Measurements from ENCODE around the gene GPC5. TPM values are rescaled to one million over a fixed set of nuclear protein-coding genes. Genes with fewer than 3 reads are reported as not detected.

Gene GPC5
- total and polyA plus RNA-seq, 3 experiments from 2014 or later = 0.08 to 0.39 (median 0.13) TPM

DNA sequence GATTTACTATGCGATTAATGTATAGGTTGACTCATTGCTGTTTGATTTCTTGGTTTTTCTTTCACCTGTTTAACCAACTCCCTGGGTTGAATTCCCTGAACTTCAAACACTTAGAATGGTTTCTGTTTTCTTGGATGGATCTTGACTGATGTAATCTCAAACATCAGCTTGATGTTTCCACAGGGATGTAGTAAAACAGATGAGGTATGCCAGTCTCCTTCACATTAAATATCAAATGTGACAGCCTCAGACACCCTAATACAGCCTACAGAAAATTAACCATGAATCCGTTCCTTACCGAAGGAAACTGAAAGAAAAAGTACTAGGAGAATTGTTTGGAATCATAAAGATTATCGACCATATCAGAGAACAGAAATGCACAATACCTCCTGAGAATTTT is 631.2 kb downstream of the GPC5 start:
- CTCF ChIA-PET = no interaction called here
- peaks cover 2 to 16% (median 8%) of the 10 kb centered on the region in 5 donors for H3K9me3 Mint-ChIP-seq
- no peak overlapping the region for H3K4me3 ChIP-seq (ENCODE audit: low read length)
- no peak overlapping the region for H3K27ac ChIP-seq (ENCODE audit: low read depth, low read length)
- POLR2A ChIA-PET = no interaction called here
- H3K4me1 ChIP-seq (ENCODE audit: insufficient read depth, low read length) = no peaks in the 10 kb centered on the region
- no peaks in the 10 kb centered on the region for H3K27me3 ChIP-seq (ENCODE audit: insufficient read depth, low read length, poor library complexity, severe bottlenecking)
- DNase-seq = no peak
- H3K27me3 Mint-ChIP-seq = no peaks in the 10 kb centered on the region
- no peaks in the 10 kb centered on the region for H3K4me1 Mint-ChIP-seq
- no peaks in the 10 kb centered on the region for H3K36me3 Mint-ChIP-seq
- H3K27ac Mint-ChIP-seq = no peak overlapping the region
- H3K4me3 Mint-ChIP-seq = no peak overlapping the region
- no peaks in the 10 kb centered on the region for H3K9me3 ChIP-seq (ENCODE audit: low read length)
- no peaks in the 10 kb centered on the region for H3K36me3 ChIP-seq (ENCODE audit: insufficient read depth, low read length)

DNA sequence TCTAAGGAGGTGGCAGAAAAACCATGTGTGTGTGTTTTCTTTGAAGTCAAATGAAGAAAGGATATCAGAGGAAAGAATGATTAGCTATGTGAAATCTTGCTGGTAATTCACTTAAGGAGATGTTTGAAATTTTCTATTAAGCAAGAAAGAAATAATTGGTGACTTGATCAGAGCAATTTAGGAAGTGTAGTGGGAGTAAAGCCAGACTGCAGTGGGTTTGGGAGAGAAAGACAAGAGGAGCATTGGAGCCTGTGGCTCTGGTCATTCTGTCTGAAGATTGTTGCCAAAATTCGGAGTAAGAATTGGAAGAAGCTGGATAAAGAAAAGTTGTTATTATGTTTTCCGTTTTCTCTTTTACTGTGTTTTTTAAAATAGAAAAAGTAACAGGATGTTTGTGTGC is 640.5 kb downstream of the GPC5 start:
- POLR2A ChIA-PET = no interaction called here
- H3K9me3 Mint-ChIP-seq = peaks cover 0 to 10% (median 0%) of the 10 kb centered on the region in 5 donors
- no peaks in the 10 kb centered on the region for H3K36me3 ChIP-seq (ENCODE audit: insufficient read depth, low read length)
- no peaks in the 10 kb centered on the region for H3K27me3 Mint-ChIP-seq
- no peak overlapping the region for H3K27ac ChIP-seq (ENCODE audit: low read depth, low read length)
- no peak overlapping the region for H3K27ac Mint-ChIP-seq
- H3K4me1 ChIP-seq (ENCODE audit: insufficient read depth, low read length) = no peaks in the 10 kb centered on the region
- H3K4me3 Mint-ChIP-seq = no peak overlapping the region
- H3K36me3 Mint-ChIP-seq = no peaks in the 10 kb centered on the region
- CTCF ChIA-PET = no interaction called here
- H3K27me3 ChIP-seq (ENCODE audit: insufficient read depth, low read length, poor library complexity, severe bottlenecking) = no peaks in the 10 kb centered on the region
- no peaks in the 10 kb centered on the region for H3K9me3 ChIP-seq (ENCODE audit: low read length)
- H3K4me1 Mint-ChIP-seq = no peaks in the 10 kb centered on the region
- DNase-seq = no peak
- no peak overlapping the region for H3K4me3 ChIP-seq (ENCODE audit: low read length)

DNA sequence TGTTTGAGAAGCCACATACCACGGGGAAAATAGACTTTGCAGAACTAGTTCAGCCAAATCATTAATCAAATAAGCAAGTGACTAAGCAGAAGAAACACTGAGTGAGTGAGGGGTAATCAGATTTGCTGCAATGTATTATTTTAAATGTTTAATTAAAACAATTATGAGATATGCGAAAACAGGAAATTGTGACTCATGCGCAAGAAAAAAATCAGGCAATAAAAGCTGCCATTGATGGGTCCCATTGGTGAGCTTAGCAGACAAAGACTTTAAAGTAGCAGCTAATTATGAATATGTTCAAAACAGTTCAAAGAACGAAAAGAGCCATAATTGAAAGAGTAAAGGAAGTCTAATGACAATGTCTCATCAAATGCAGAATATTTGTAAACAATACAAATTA is 644.1 kb downstream of the GPC5 start:
- Histone ChIP-seq H3K9me3 (ENCODE audit: low read length) (no peaks in the 10 kb centered on the region), H3K36me3 (ENCODE audit: insufficient read depth, low read length) (no peaks in the 10 kb centered on the region), H3K4me3 (ENCODE audit: low read length) (no peak overlapping the region), H3K27me3 (ENCODE audit: insufficient read depth, low read length, poor library complexity, severe bottlenecking) (no peaks in the 10 kb centered on the region), H3K4me1 (ENCODE audit: insufficient read depth, low read length) (no peaks in the 10 kb centered on the region), H3K27ac (ENCODE audit: low read depth, low read length) (no peak overlapping the region)
- H3K27ac Mint-ChIP-seq = no peak overlapping the region
- no peaks in the 10 kb centered on the region for H3K36me3 Mint-ChIP-seq
- no peaks in the 10 kb centered on the region for H3K27me3 Mint-ChIP-seq
- peaks cover 0 to 6% (median 0%) of the 10 kb centered on the region in 5 donors for H3K9me3 Mint-ChIP-seq
- ChIA-PET CTCF (no interaction called here), POLR2A (no interaction called here)
- no peak for DNase-seq
- no peaks in the 10 kb centered on the region for H3K4me1 Mint-ChIP-seq
- no peak overlapping the region for H3K4me3 Mint-ChIP-seq

DNA sequence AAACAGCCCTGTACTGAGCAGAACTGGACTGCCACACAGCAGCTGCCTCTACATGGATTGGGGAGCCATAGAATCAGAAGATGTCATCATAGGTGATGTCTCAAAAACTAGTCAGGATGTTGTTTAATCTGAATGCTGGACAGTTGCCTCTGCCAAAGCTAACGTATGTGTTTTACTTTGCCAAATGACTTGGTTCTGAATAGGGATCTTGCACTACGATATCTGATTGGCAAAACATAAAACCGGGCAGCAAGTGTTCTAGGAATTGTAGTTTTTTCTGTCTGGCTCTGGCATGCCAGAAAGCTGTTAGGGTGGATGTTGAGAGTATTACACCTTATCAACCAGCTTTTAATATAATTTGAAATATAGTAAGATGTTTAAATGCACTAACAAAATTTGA is 645.9 kb downstream of the GPC5 start:
- H3K4me3 Mint-ChIP-seq = no peak overlapping the region
- H3K27me3 Mint-ChIP-seq = no peaks in the 10 kb centered on the region
- DNase-seq = no peak
- H3K4me1 Mint-ChIP-seq = no peaks in the 10 kb centered on the region
- POLR2A ChIA-PET = no interaction called here
- Histone ChIP-seq H3K27me3 (ENCODE audit: insufficient read depth, low read length, poor library complexity, severe bottlenecking) (no peaks in the 10 kb centered on the region), H3K4me3 (ENCODE audit: low read length) (no peak overlapping the region), H3K36me3 (ENCODE audit: insufficient read depth, low read length) (no peaks in the 10 kb centered on the region), H3K4me1 (ENCODE audit: insufficient read depth, low read length) (no peaks in the 10 kb centered on the region), H3K27ac (ENCODE audit: low read depth, low read length) (no peak overlapping the region), H3K9me3 (ENCODE audit: low read length) (no peaks in the 10 kb centered on the region)
- no peaks in the 10 kb centered on the region for H3K36me3 Mint-ChIP-seq
- CTCF ChIA-PET = no interaction called here
- no peak overlapping the region for H3K27ac Mint-ChIP-seq
- H3K9me3 Mint-ChIP-seq = peaks cover 0 to 12% (median 6%) of the 10 kb centered on the region in 5 donors

DNA sequence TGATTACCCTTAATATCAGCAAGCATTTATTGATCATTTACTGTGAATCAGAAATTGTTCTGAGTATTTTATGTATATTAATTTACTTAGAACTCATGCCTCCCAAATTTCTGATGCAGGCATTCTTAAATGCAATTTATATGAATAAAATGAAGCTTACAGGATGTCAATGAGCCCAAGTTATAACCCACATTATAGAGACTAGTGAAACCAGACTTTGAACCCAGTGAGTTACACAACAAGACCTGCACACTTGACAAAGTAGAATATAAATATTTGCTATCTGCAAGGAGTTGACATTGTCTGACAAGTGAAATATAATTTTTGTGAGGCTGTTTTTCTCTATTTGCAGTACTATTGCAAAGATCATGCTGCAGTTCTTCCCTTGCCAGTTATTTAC is 656.0 kb downstream of the GPC5 start:
- H3K4me1 ChIP-seq (ENCODE audit: insufficient read depth, low read length) = no peaks in the 10 kb centered on the region
- Mint-ChIP-seq H3K36me3 (no peaks in the 10 kb centered on the region), H3K4me3 (no peak overlapping the region), H3K4me1 (no peaks in the 10 kb centered on the region), H3K27me3 (no peaks in the 10 kb centered on the region), H3K9me3 (peaks cover 0 to 34% (median 11%) of the 10 kb centered on the region in 5 donors), H3K27ac (no peak overlapping the region)
- no peak overlapping the region for H3K4me3 ChIP-seq (ENCODE audit: low read length)
- DNase-seq = no peak
- no peak overlapping the region for H3K27ac ChIP-seq (ENCODE audit: low read depth, low read length)
- ChIA-PET CTCF (no interaction called here), POLR2A (no interaction called here)
- no peaks in the 10 kb centered on the region for H3K9me3 ChIP-seq (ENCODE audit: low read length)
- no peaks in the 10 kb centered on the region for H3K36me3 ChIP-seq (ENCODE audit: insufficient read depth, low read length)
- H3K27me3 ChIP-seq (ENCODE audit: insufficient read depth, low read length, poor library complexity, severe bottlenecking) = no peaks in the 10 kb centered on the region

DNA sequence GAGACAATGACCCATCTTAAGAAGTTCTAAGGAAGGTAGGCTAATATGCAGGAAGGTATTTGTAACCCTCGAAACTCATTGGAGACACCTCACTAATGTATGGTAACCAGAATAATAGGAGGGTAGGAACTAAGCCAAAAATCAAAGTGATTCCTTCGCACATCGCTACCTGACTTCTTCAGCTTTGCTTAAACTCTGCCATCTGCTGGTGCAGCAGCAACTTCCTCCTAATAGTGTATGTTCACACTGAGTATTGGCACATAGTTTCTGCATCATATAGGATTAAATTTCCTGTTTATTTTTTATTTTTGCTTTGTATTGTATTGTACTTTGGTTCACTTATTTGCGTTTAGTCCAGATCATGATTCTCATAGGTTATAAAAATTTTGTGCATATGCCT is 676.2 kb downstream of the GPC5 start:
- Histone ChIP-seq H3K27me3 (ENCODE audit: insufficient read depth, low read length, poor library complexity, severe bottlenecking) (no peaks in the 10 kb centered on the region), H3K4me1 (ENCODE audit: insufficient read depth, low read length) (no peaks in the 10 kb centered on the region), H3K4me3 (ENCODE audit: low read length) (no peak overlapping the region), H3K9me3 (ENCODE audit: low read length) (no peaks in the 10 kb centered on the region), H3K36me3 (ENCODE audit: insufficient read depth, low read length) (no peaks in the 10 kb centered on the region), H3K27ac (ENCODE audit: low read depth, low read length) (no peak overlapping the region)
- H3K9me3 Mint-ChIP-seq = peaks cover 0 to 6% (median 2%) of the 10 kb centered on the region in 5 donors
- H3K27ac Mint-ChIP-seq = no peak overlapping the region
- ChIA-PET POLR2A (no interaction called here), CTCF (no interaction called here)
- DNase-seq = no peak
- H3K4me1 Mint-ChIP-seq = no peaks in the 10 kb centered on the region
- no peak overlapping the region for H3K4me3 Mint-ChIP-seq
- no peaks in the 10 kb centered on the region for H3K27me3 Mint-ChIP-seq
- no peaks in the 10 kb centered on the region for H3K36me3 Mint-ChIP-seq

DNA sequence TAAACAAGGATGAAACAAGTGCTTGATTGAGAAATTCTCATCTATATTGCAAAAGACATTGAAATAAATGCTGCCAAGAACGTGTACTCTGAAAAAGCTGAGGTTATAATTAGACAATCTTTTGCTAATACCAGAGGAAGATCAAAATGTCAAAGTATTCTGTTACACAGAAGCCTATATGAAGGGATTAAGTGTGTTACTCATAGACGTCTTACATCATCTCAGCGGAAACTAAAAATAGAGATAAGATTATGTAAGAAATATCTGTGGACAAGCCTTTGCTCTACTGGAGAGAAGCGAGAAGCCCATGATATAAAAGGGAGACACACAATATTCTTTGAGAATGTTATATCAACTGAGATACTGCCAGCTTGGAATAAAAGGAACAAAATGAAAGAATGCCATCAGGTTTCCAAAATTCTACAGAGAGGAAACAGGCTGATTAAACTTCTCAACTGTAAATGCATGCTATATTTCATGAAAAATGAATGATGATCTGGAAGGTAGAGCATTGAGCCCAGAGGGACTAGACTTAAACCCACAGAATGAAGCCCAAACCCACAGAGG is 699.0 kb downstream of the GPC5 start:
- Histone ChIP-seq H3K36me3 (ENCODE audit: insufficient read depth, low read length) (no peaks in the 10 kb centered on the region), H3K27me3 (ENCODE audit: insufficient read depth, low read length, poor library complexity, severe bottlenecking) (no peaks in the 10 kb centered on the region), H3K27ac (ENCODE audit: low read depth, low read length) (no peak overlapping the region), H3K9me3 (ENCODE audit: low read length) (no peaks in the 10 kb centered on the region), H3K4me3 (ENCODE audit: low read length) (no peak overlapping the region), H3K4me1 (ENCODE audit: insufficient read depth, low read length) (no peaks in the 10 kb centered on the region)
- peaks cover 0 to 8% (median 1%) of the 10 kb centered on the region in 5 donors for H3K9me3 Mint-ChIP-seq
- no peak overlapping the region for H3K4me3 Mint-ChIP-seq
- ChIA-PET CTCF (no interaction called here), POLR2A (no interaction called here)
- no peak overlapping the region for H3K27ac Mint-ChIP-seq
- H3K4me1 Mint-ChIP-seq = no peaks in the 10 kb centered on the region
- DNase-seq = no peak
- no peaks in the 10 kb centered on the region for H3K36me3 Mint-ChIP-seq
- H3K27me3 Mint-ChIP-seq = no peaks in the 10 kb centered on the region

DNA sequence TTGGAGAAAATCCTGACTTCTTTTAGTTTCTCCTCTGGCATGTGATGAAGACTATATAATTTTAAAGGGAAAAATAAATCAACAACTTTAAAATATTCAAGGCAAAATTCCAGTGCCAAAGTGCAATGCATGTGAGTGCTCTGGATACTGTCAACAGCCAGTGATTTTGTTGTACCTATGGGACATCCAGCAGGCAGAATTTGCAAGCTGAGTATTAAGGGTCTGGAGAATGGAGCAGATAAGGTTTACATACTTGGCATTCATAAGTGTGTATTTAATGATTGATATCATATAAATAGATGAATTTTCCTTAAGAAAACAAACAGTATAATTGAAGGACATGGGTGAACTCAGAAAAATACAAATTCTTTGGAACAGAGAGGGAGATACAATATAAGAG is 703.4 kb downstream of the GPC5 start:
- Mint-ChIP-seq H3K27ac (no peak overlapping the region), H3K9me3 (peaks cover 0 to 6% (median 0%) of the 10 kb centered on the region in 5 donors), H3K4me1 (no peaks in the 10 kb centered on the region), H3K27me3 (no peaks in the 10 kb centered on the region), H3K4me3 (no peak overlapping the region), H3K36me3 (no peaks in the 10 kb centered on the region)
- Histone ChIP-seq H3K27me3 (ENCODE audit: insufficient read depth, low read length, poor library complexity, severe bottlenecking) (no peaks in the 10 kb centered on the region), H3K27ac (ENCODE audit: low read depth, low read length) (no peak overlapping the region), H3K9me3 (ENCODE audit: low read length) (no peaks in the 10 kb centered on the region), H3K4me3 (ENCODE audit: low read length) (no peak overlapping the region), H3K36me3 (ENCODE audit: insufficient read depth, low read length) (no peaks in the 10 kb centered on the region), H3K4me1 (ENCODE audit: insufficient read depth, low read length) (no peaks in the 10 kb centered on the region)
- ChIA-PET CTCF (no interaction called here), POLR2A (no interaction called here)
- DNase-seq = no peak

DNA sequence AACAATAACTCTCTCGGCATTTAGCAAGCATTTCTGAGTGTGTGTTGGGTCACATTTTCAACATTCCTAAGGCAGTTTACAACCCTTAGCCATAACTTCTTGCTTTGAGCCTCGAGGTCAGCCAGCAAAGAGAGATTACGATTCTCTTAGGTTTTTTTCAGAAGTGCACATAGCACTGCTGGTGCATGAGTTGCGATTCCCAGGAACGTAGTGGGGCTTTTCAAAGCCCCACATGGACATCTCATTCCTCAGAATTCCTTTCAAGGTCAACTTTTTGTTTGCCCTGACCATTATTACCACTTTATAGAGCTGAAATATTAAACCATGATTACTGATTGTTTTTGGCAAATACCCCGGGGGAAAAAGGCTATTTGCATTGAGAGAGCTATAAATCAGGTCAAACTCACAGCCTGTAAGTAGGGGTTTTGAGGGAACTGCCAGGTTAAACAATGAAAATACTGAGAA is 705.3 kb downstream of the GPC5 start:
- no peak for DNase-seq
- Mint-ChIP-seq H3K4me3 (no peak overlapping the region), H3K27me3 (no peaks in the 10 kb centered on the region), H3K27ac (no peak overlapping the region), H3K9me3 (peaks cover 0 to 6% (median 1%) of the 10 kb centered on the region in 5 donors), H3K4me1 (no peaks in the 10 kb centered on the region), H3K36me3 (no peaks in the 10 kb centered on the region)
- Histone ChIP-seq H3K27me3 (ENCODE audit: insufficient read depth, low read length, poor library complexity, severe bottlenecking) (no peaks in the 10 kb centered on the region), H3K36me3 (ENCODE audit: insufficient read depth, low read length) (no peaks in the 10 kb centered on the region), H3K4me1 (ENCODE audit: insufficient read depth, low read length) (no peaks in the 10 kb centered on the region), H3K27ac (ENCODE audit: low read depth, low read length) (no peak overlapping the region), H3K4me3 (ENCODE audit: low read length) (no peak overlapping the region), H3K9me3 (ENCODE audit: low read length) (no peaks in the 10 kb centered on the region)
- ChIA-PET CTCF (no interaction called here), POLR2A (no interaction called here)
